SU-DHL-6 (cell line): ENCODE results near the gene VDAC1.

Experiments
- H2AFZ ChIP-seq: fragments of 200-600 bp; sonication (generic); 2 replicates; pipeline ENCODE4 v1.6.1; 2014; ENCODE audit warnings: low read depth, mild to moderate bottlenecking, moderate library complexity, mixed read lengths, antibody characterized with exemption, low read length; ENCODE audit not compliant: severe bottlenecking
- H3F3A ChIP-seq: fragments of 200-600 bp; shearing (Covaris generic); 2 replicates; pipeline ENCODE4 v1.6.0; 2016; ENCODE audit warnings: antibody characterized with exemption, mild to moderate bottlenecking; ENCODE audit not compliant: insufficient read depth
- H3K27ac ChIP-seq: fragments of 200-600 bp; sonication (generic); 2 replicates; pipeline ENCODE4 v1.5.1; 2016; ENCODE audit warnings: low read depth, mild to moderate bottlenecking, low read length, moderate library complexity, mixed read lengths
- H3K27me3 ChIP-seq: fragments of 200-600 bp; sonication (generic), shearing (Covaris generic); 2 replicates; pipeline ENCODE4 v1.6.0; 2014; ENCODE audit warnings: mild to moderate bottlenecking, low read length
- H3K36me3 ChIP-seq: fragments of 200-600 bp; sonication (generic); 2 replicates; pipeline ENCODE4 v1.6.1; 2014; ENCODE audit warnings: mild to moderate bottlenecking, low read length, mixed read lengths
- H3K4me2 ChIP-seq: fragments of 300-600, 200-600 bp; shearing (Covaris generic), sonication (generic); 2 replicates; pipeline ENCODE4 v1.6.0; 2014; ENCODE audit warnings: low read length, low read depth, mild to moderate bottlenecking; ENCODE audit not compliant: poor library complexity, severe bottlenecking
- H3K4me3 ChIP-seq: fragments of 200-600 bp; sonication (generic); 2 replicates; pipeline ENCODE4 v1.5.1; 2014; ENCODE audit warnings: antibody characterized with exemption, low read length, mild to moderate bottlenecking, mixed read lengths; ENCODE audit not compliant: insufficient read depth, poor library complexity, severe bottlenecking
- H3K79me2 ChIP-seq: fragments of 200-600 bp; sonication (generic); 2 replicates; pipeline ENCODE4 v1.6.1; 2014; ENCODE audit warnings: mild to moderate bottlenecking, low read length, moderate library complexity; ENCODE audit not compliant: insufficient read depth
- H3K9ac ChIP-seq: fragments of 200-600 bp; sonication (generic); 2 replicates; pipeline ENCODE4 v1.7.0; 2014; ENCODE audit warnings: mild to moderate bottlenecking, low read length
- H3K9me2 ChIP-seq: fragments of 200-600 bp; sonication (generic); replicated peaks from 2 replicates; pipeline ENCODE4 v1.6.1; 2014; ENCODE audit warnings: low read length; ENCODE audit not compliant: insufficient read depth
- H3K9me3 ChIP-seq: fragments of 200-600 bp; sonication (generic); 2 replicates; pipeline ENCODE4 v1.6.1; 2014; ENCODE audit warnings: low read length, mixed read lengths; ENCODE audit not compliant: insufficient read depth
- H4K20me1 ChIP-seq: fragments of 200-600 bp; sonication (generic); 2 replicates; pipeline ENCODE4 v1.6.1; 2014; ENCODE audit warnings: low read depth, mild to moderate bottlenecking, antibody characterized with exemption, low read length, moderate library complexity, mixed read lengths
- CTCF ChIP-seq: fragments of 200-600 bp; sonication (generic); IDR thresholded peaks from one replicate; pipeline ENCODE4 v1.5.1; 2017; ENCODE audit warnings: antibody characterized with exemption, mild to moderate bottlenecking, low read length, moderate library complexity; ENCODE audit not compliant: insufficient read depth, poor library complexity, severe bottlenecking
- EZH2phosphoT487 ChIP-seq: fragments of 200-600 bp; sonication (generic), shearing (Covaris generic); conservative IDR thresholded peaks from 2 replicates; pipeline ENCODE4 v1.6.1; 2018; ENCODE audit warnings: mild to moderate bottlenecking, antibody characterized with exemption, low read length, moderate library complexity, mixed read lengths

VDAC1 gene

DNA sequence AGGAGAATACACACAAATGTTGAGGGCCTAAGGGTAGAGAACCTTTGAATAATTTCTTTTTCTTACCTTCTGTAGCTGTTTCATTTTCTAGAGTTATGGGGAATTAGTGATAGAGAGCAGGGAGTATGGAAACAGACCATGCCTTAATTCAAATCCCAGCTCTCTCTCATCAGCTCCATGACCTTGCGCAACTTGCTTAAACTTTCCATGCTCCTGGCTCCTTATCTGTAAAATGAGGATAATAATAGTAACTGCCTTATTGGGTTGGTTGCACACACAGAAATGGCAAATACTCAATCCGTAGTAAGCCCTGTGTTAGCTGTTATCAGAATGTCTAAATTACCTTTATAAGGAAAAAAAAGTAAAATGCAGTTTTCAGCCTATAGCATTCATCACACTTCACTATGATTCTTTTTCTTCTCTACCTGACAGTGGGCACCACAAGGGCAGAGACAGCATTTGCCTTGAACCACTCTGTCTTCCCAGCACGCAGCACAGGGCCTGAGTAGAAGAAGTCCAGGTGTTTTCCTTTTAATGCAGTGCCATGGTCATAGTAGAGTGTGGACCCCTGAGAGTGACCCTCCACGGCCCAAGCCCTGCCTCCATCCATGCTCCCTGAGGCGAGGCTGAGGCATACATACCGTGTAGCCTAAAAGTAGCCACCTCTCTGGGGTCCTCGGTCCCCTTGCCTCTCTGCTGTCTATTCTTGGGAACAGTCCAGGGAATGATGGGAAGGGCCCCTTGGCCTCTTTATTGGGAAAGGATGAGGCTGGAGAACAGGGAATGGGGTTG is 53.8 kb downstream of the VDAC1 start:
- Histone ChIP-seq H3K4me2 (no peak overlapping the region), H3K9me2 (no peaks in the 10 kb centered on the region), H3K27ac (no peak overlapping the region), H2AFZ (no peak overlapping the region), H3K27me3 (no peaks in the 10 kb centered on the region), H3K4me3 (no peak overlapping the region), H3F3A (no peaks in the 10 kb centered on the region), H3K9me3 (no peaks in the 10 kb centered on the region), H4K20me1 (no peaks in the 10 kb centered on the region), H3K9ac (no peak overlapping the region), H3K79me2 (no peaks in the 10 kb centered on the region), H3K36me3 (no peaks in the 10 kb centered on the region)
- TF ChIP-seq EZH2phosphoT487 (no peak), CTCF (no peak)

- H3K9me2 ChIP-seq = no peaks in the 10 kb centered on the region
- H3K9me3 ChIP-seq = no peaks in the 10 kb centered on the region
- no peaks in the 10 kb centered on the region for H3F3A ChIP-seq
- TF ChIP-seq CTCF (no peak), EZH2phosphoT487 (no peak)
- no peak overlapping the region for H3K27ac ChIP-seq
- H2AFZ ChIP-seq = no peak overlapping the region
- no peaks in the 10 kb centered on the region for H4K20me1 ChIP-seq
- H3K4me2 ChIP-seq = no peak overlapping the region
- no peak overlapping the region for H3K4me3 ChIP-seq
- no peaks in the 10 kb centered on the region for H3K36me3 ChIP-seq
- H3K9ac ChIP-seq = no peak overlapping the region
- H3K79me2 ChIP-seq = no peaks in the 10 kb centered on the region
- H3K27me3 ChIP-seq = no peaks in the 10 kb centered on the region
These were observed 56.1 kb downstream of the VDAC1 start for GRCh38 chr5:133948721-133949120.

DNA sequence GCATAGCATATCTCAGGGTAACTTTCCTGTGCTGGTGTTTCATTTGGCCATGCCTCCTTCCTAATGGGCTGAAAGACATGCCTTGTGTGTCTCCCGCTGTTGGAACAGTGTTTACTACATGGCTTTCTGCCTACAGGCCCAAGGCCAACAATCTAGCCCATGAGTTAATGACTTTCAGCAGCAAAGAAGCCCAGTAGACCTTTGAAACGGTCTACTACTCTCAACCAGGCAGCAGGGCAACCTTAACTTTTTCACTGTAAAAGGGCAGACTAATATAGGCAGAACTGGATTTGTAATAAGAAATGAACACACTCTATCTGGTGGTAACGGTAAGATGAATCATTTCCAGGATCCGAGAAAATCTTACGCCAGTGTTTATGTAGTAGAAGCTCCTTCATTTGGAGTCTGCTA is 57.3 kb downstream of the VDAC1 start:
- no peaks in the 10 kb centered on the region for H3K36me3 ChIP-seq
- H3K9me2 ChIP-seq = no peaks in the 10 kb centered on the region
- no peak overlapping the region for H3K9ac ChIP-seq
- no peak overlapping the region for H2AFZ ChIP-seq
- no peaks in the 10 kb centered on the region for H3K9me3 ChIP-seq
- H3F3A ChIP-seq = no peaks in the 10 kb centered on the region
- TF ChIP-seq CTCF (no peak), EZH2phosphoT487 (no peak)
- no peak overlapping the region for H3K4me3 ChIP-seq
- H4K20me1 ChIP-seq = no peaks in the 10 kb centered on the region
- H3K4me2 ChIP-seq = no peak overlapping the region
- no peak overlapping the region for H3K27ac ChIP-seq
- H3K27me3 ChIP-seq = no peaks in the 10 kb centered on the region
- no peaks in the 10 kb centered on the region for H3K79me2 ChIP-seq
